ENCODE data around the gene IQGAP2.

The IQGAP2 gene

GRCh38 chr5:76674330-76675066 is 271.4 kb downstream of the IQGAP2 start:
- no peak overlapping the region for H2AFZ ChIP-seq (ENCODE audit: low read depth, low read length, severe bottlenecking)
- H3K79me2 ChIP-seq (ENCODE audit: insufficient read depth, low read length), result no peaks in the 10 kb centered on the region
- H3K9me3 ChIP-seq (ENCODE audit: insufficient read depth, low read length), result no peaks in the 10 kb centered on the region
- no peak overlapping the region for H3K27ac ChIP-seq (ENCODE audit: low read depth, low read length)
- H4K20me1 ChIP-seq (ENCODE audit: low read depth, low read length), result no peaks in the 10 kb centered on the region
- 0 out of 2 replicates have a peak, but pooled peaks cover 4% of the 10 kb centered on the region for H3K27me3 ChIP-seq (ENCODE audit: low read length)
- no peaks in the 10 kb centered on the region for H3K36me3 ChIP-seq (ENCODE audit: low read length)
- no peak overlapping the region for H3K4me2 ChIP-seq (ENCODE audit: low read depth, low read length, poor library complexity, severe bottlenecking)
- no peak overlapping the region for H3K9ac ChIP-seq (ENCODE audit: low read length)
- H3F3A ChIP-seq (ENCODE audit: insufficient read depth), result no peaks in the 10 kb centered on the region
- TF ChIP-seq CTCF (IDR thresholded peaks at IDR 0.05; ENCODE audit: insufficient read depth, low read length, poor library complexity, severe bottlenecking), result no peak
- no peak for TF ChIP-seq EZH2phosphoT487 (conservative IDR thresholded peaks at IDR 0.05; ENCODE audit: low read length)
- no peaks in the 10 kb centered on the region for H3K9me2 ChIP-seq (replicated peaks; ENCODE audit: insufficient read depth, low read length)
- H3K4me3 ChIP-seq (ENCODE audit: insufficient read depth, low read length, poor library complexity, severe bottlenecking), result no peak overlapping the region

- TF ChIP-seq EZH2phosphoT487 (conservative IDR thresholded peaks at IDR 0.05; ENCODE audit: low read length) (no peak), CTCF (IDR thresholded peaks at IDR 0.05; ENCODE audit: insufficient read depth, low read length, poor library complexity, severe bottlenecking) (no peak)
- Histone ChIP-seq H2AFZ (ENCODE audit: low read depth, low read length, severe bottlenecking) (no peak overlapping the region), H3K9ac (ENCODE audit: low read length) (no peak overlapping the region), H3K79me2 (ENCODE audit: insufficient read depth, low read length) (no peaks in the 10 kb centered on the region), H3K27me3 (ENCODE audit: low read length) (0 out of 2 replicates have a peak, but pooled peaks cover 4% of the 10 kb centered on the region), H3K36me3 (ENCODE audit: low read length) (no peaks in the 10 kb centered on the region), H3K9me2 (replicated peaks; ENCODE audit: insufficient read depth, low read length) (no peaks in the 10 kb centered on the region), H3F3A (ENCODE audit: insufficient read depth) (no peaks in the 10 kb centered on the region), H4K20me1 (ENCODE audit: low read depth, low read length) (no peaks in the 10 kb centered on the region), H3K4me3 (ENCODE audit: insufficient read depth, low read length, poor library complexity, severe bottlenecking) (no peak overlapping the region), H3K27ac (ENCODE audit: low read depth, low read length) (no peak overlapping the region), H3K9me3 (ENCODE audit: insufficient read depth, low read length) (no peaks in the 10 kb centered on the region), H3K4me2 (ENCODE audit: low read depth, low read length, poor library complexity, severe bottlenecking) (no peak overlapping the region)
Observed at GRCh38 chr5:76675364-76675763, 272.3 kb downstream of the IQGAP2 start.

- Histone ChIP-seq H3K36me3 (ENCODE audit: low read length) (no peaks in the 10 kb centered on the region), H3K9me3 (ENCODE audit: insufficient read depth, low read length) (no peaks in the 10 kb centered on the region), H3F3A (ENCODE audit: insufficient read depth) (no peaks in the 10 kb centered on the region), H3K27me3 (ENCODE audit: low read length) (0 out of 2 replicates have a peak, but pooled peaks cover 4% of the 10 kb centered on the region), H3K9me2 (replicated peaks; ENCODE audit: insufficient read depth, low read length) (no peaks in the 10 kb centered on the region), H3K4me2 (ENCODE audit: low read depth, low read length, poor library complexity, severe bottlenecking) (no peak overlapping the region), H3K27ac (ENCODE audit: low read depth, low read length) (no peak overlapping the region), H4K20me1 (ENCODE audit: low read depth, low read length) (no peaks in the 10 kb centered on the region), H3K9ac (ENCODE audit: low read length) (no peak overlapping the region), H2AFZ (ENCODE audit: low read depth, low read length, severe bottlenecking) (no peak overlapping the region), H3K4me3 (ENCODE audit: insufficient read depth, low read length, poor library complexity, severe bottlenecking) (no peak overlapping the region), H3K79me2 (ENCODE audit: insufficient read depth, low read length) (no peaks in the 10 kb centered on the region)
- TF ChIP-seq CTCF (IDR thresholded peaks at IDR 0.05; ENCODE audit: insufficient read depth, low read length, poor library complexity, severe bottlenecking) (no peak), EZH2phosphoT487 (conservative IDR thresholded peaks at IDR 0.05; ENCODE audit: low read length) (no peak)
Observed at GRCh38 chr5:76677849-76678472, 274.9 kb downstream of the IQGAP2 start.

Measured in SU-DHL-6 (cell line).